ENCODE results near the gene PLK3.

Gene PLK3

DNA sequence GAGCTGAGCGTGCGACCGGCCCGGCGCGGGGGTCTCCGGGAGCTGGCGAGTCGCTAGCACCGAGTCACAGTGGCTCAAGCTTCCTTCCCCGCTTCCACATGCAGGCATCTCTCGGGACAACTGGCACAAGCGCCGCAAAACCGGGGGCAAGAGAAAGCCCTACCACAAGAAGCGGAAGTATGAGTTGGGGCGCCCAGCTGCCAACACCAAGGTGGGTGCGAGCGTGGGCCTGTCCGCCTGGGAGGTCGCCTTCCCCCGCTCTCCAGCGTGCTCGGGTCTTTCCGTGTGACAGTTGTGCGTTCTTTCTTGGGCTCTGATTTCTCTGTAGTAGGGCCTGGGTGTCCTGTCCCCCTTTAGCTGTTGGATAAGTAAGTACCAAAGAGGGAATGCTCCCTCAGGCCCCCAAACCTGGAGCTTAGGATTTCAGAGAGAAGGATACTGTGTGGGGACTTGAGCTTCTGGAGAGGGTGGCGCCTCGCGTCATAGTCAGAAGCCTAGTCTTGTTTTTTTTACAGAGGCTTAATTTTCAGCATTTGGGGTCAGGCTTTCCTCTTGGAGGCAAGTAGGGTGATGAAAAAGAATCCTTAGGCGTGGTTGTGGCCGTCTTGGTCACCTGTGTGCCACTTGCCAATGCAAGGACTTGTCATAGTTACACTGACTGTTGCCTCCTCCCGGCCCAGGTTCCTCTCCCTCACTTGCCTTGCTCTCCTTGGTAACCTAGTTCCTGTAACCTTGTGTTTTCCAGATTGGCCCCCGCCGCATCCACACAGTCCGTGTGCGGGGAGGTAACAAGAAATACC, 24.0 kb upstream of the PLK3 start:
- TF ChIP-seq CTCF (IDR thresholded peaks at IDR 0.05; ENCODE audit: low read length) (no peak), EZH2 (IDR thresholded peaks at IDR 0.05; ENCODE audit: borderline replicate concordance, low read length) (no peak)
- Histone ChIP-seq H3K36me3 (ENCODE audit: insufficient read depth, low read length) (peaks cover 55% of the 10 kb centered on the region), H3K9me3 (ENCODE audit: low read length) (no peaks in the 10 kb centered on the region), H3K79me2 (ENCODE audit: insufficient read depth, low read length) (peaks cover 16% of the 10 kb centered on the region), H3K9me2 (ENCODE audit: low read depth, low read length) (no peaks in the 10 kb centered on the region), H2AFZ (ENCODE audit: low read length) (no peak overlapping the region), H3K9ac (ENCODE audit: low read length) (peak overlapping the region; percentile 94), H4K20me1 (ENCODE audit: insufficient read depth, low read length) (no peaks in the 10 kb centered on the region), H3K4me3 (ENCODE audit: low read depth, low read length, poor library complexity, severe bottlenecking) (peak overlapping the region; percentile 92), H3F3A (ENCODE audit: insufficient read depth, low read length) (peaks cover 10% of the 10 kb centered on the region; the same call in 1 of the 2 replicates), H3K4me2 (ENCODE audit: low read length) (peak overlapping the region; percentile 84), H3K27me3 (ENCODE audit: insufficient read depth, low read length) (no peaks in the 10 kb centered on the region), H3K27ac (ENCODE audit: low read depth, low read length, poor library complexity, severe bottlenecking) (peak overlapping the region; percentile 82), H3K4me1 (ENCODE audit: insufficient read depth, low read length, severe bottlenecking) (peaks cover 30% of the 10 kb centered on the region)

- H3K4me2 ChIP-seq (ENCODE audit: low read length) = peak overlapping the region; percentile 84
- peak overlapping the region; percentile 92 for H3K4me3 ChIP-seq (ENCODE audit: low read depth, low read length, poor library complexity, severe bottlenecking)
- peaks cover 30% of the 10 kb centered on the region for H3K4me1 ChIP-seq (ENCODE audit: insufficient read depth, low read length, severe bottlenecking)
- H3K36me3 ChIP-seq (ENCODE audit: insufficient read depth, low read length) = peaks cover 61% of the 10 kb centered on the region
- no peak for TF ChIP-seq EZH2 (IDR thresholded peaks at IDR 0.05; ENCODE audit: borderline replicate concordance, low read length)
- TF ChIP-seq CTCF (IDR thresholded peaks at IDR 0.05; ENCODE audit: low read length) = no peak
- peaks cover 10% of the 10 kb centered on the region; the same call in 1 of the 2 replicates for H3F3A ChIP-seq (ENCODE audit: insufficient read depth, low read length)
- H2AFZ ChIP-seq (ENCODE audit: low read length) = no peak overlapping the region
- H3K79me2 ChIP-seq (ENCODE audit: insufficient read depth, low read length) = peaks cover 16% of the 10 kb centered on the region
- H3K27ac ChIP-seq (ENCODE audit: low read depth, low read length, poor library complexity, severe bottlenecking) = peak overlapping the region; percentile 82
- peak overlapping the region; percentile 94 for H3K9ac ChIP-seq (ENCODE audit: low read length)
- no peaks in the 10 kb centered on the region for H3K27me3 ChIP-seq (ENCODE audit: insufficient read depth, low read length)
- H4K20me1 ChIP-seq (ENCODE audit: insufficient read depth, low read length) = no peaks in the 10 kb centered on the region
- H3K9me3 ChIP-seq (ENCODE audit: low read length) = no peaks in the 10 kb centered on the region
- no peaks in the 10 kb centered on the region for H3K9me2 ChIP-seq (ENCODE audit: low read depth, low read length)
Observed at GRCh38 chr1:44776730-44777068, 23.5 kb upstream of the PLK3 start.

DNA sequence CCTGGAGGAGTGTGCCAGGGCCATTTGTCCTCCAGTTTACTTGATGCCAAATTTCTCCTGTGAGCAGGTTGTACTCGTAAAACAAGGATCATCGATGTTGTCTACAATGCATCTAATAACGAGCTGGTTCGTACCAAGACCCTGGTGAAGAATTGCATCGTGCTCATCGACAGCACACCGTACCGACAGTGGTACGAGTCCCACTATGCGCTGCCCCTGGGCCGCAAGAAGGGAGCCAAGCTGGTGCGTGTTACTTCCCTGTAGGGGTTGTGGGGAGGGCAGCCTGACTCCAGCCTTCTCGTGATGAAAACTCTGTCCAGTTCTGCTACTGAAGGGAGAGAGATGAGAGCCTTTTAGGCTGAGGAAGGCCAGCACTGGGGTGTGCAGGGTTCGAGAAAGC, 22.6 kb upstream of the PLK3 start:
- no peak for TF ChIP-seq CTCF (IDR thresholded peaks at IDR 0.05; ENCODE audit: low read length)
- TF ChIP-seq EZH2 (IDR thresholded peaks at IDR 0.05; ENCODE audit: borderline replicate concordance, low read length) = no peak
- peaks cover 10% of the 10 kb centered on the region; the same call in 1 of the 2 replicates for H3F3A ChIP-seq (ENCODE audit: insufficient read depth, low read length)
- peaks cover 65% of the 10 kb centered on the region for H3K36me3 ChIP-seq (ENCODE audit: insufficient read depth, low read length)
- peaks cover 16% of the 10 kb centered on the region for H3K79me2 ChIP-seq (ENCODE audit: insufficient read depth, low read length)
- peak overlapping the region; percentile 84 for H3K4me2 ChIP-seq (ENCODE audit: low read length)
- peak overlapping the region; percentile 94; the same call in 1 of the 2 replicates for H3K9ac ChIP-seq (ENCODE audit: low read length)
- H3K4me3 ChIP-seq (ENCODE audit: low read depth, low read length, poor library complexity, severe bottlenecking) = peak overlapping the region; percentile 92
- no peaks in the 10 kb centered on the region for H3K9me2 ChIP-seq (ENCODE audit: low read depth, low read length)
- H3K27me3 ChIP-seq (ENCODE audit: insufficient read depth, low read length) = no peaks in the 10 kb centered on the region
- peak overlapping the region; percentile 82 for H3K27ac ChIP-seq (ENCODE audit: low read depth, low read length, poor library complexity, severe bottlenecking)
- no peaks in the 10 kb centered on the region for H3K9me3 ChIP-seq (ENCODE audit: low read length)
- peaks cover 30% of the 10 kb centered on the region for H3K4me1 ChIP-seq (ENCODE audit: insufficient read depth, low read length, severe bottlenecking)
- no peak overlapping the region for H2AFZ ChIP-seq (ENCODE audit: low read length)
- H4K20me1 ChIP-seq (ENCODE audit: insufficient read depth, low read length) = no peaks in the 10 kb centered on the region
